HCT116 (cell line): ENCODE results near the gene FMOD. TPM values are rescaled to one million over a fixed set of nuclear protein-coding genes. Genes with fewer than 3 reads are reported as not detected.

Experiments used
- ATAC-seq: fragments of 200-7000 bp; cut with Tn5 transposase; 2 replicates; pipeline ENCODE4 v1.9.1; 2020; ENCODE audit warnings: mild to moderate bottlenecking, moderate library complexity
- BruUV-seq: library from RNA; stranded (reverse); fragments of 400-500 nt; replicated peaks from 2 replicates; lab custom pipeline; 2021; lab: Mats Ljungman, UMichigan
- CTCF ChIA-PET: fragments of 300-600 bp; sonication (Branson Sonifier 250); formaldehyde crosslinking; loops from one replicate; lab custom pipeline; 2021; ENCODE audit warnings: antibody characterized with exemption; lab: Charles Lee
- POLR2A ChIA-PET: fragments of 300-600, 350-600 bp; sonication (Branson Sonifier 250); formaldehyde crosslinking; loops from one replicate; lab custom pipeline; 2021; ENCODE audit warnings: antibody characterized with exemption; lab: Charles Lee
- RAD21 ChIA-PET, 2 experiments: fragments of 300-600 bp; sonication (Branson Sonifier 250); formaldehyde crosslinking; loops; one replicate each; lab custom pipeline; 2023; ENCODE audit warnings: low total read pairs in 2 of 2; ENCODE audit not compliant: uncharacterized antibody in 2 of 2, unreplicated experiment in 2 of 2, low non-redundant PET in 1 of 2; lab: Charles Lee
- DNase-seq: peaks from one replicate; pipeline ENCODE4 v3.0.0-alpha.2; 2010; ENCODE audit warnings: low read depth, low spot score
- H2AFZ ChIP-seq: fragments of 200-600 bp; shearing (Covaris generic), sonication (generic); 2 replicates; pipeline ENCODE4 v1.6.1; 2017; ENCODE audit warnings: low read depth, mixed run types, mixed read lengths, antibody characterized with exemption, low read length; ENCODE audit not compliant: poor library complexity, severe bottlenecking
- H3K27ac ChIP-seq: 2 replicates; pipeline ENCODE4 v1.5.1; 2012; ENCODE audit warnings: low read depth, low read length
- H3K27me3 ChIP-seq: fragments of 200-600 bp; sonication (generic); 2 replicates; pipeline ENCODE4 v1.6.1; 2016; ENCODE audit warnings: mixed run types, low read length, mixed read lengths; ENCODE audit not compliant: insufficient read depth
- H3K36me3 ChIP-seq, 2 experiments: fragments of 200-500 bp in 1 of 2; fragments of 200-600 bp in 1 of 2; sonication (Bioruptor generic) in 1 of 2; sonication (generic) in 1 of 2; 2 replicates each; pipeline versions ENCODE4 v1.5.1 to v1.6.1; 2014 to 2016; ENCODE audit warnings: low read length in 2 of 2, inconsistent platforms in 1 of 2, mixed read lengths in 1 of 2, mixed run types in 1 of 2; ENCODE audit not compliant: insufficient read depth in 2 of 2, control insufficient read depth in 1 of 2
- H3K4me1 ChIP-seq, 2 experiments: fragments of 200-600 bp in 1 of 2; sonication (generic) in 1 of 2; 2 replicates each; pipeline versions ENCODE4 v1.5.1 to v1.6.1; 2012 to 2017; ENCODE audit warnings: low read length in 2 of 2, inconsistent platforms in 1 of 2, mild to moderate bottlenecking in 1 of 2, mixed read lengths in 1 of 2, mixed run types in 1 of 2, moderate library complexity in 1 of 2; ENCODE audit not compliant: insufficient read depth in 2 of 2, control insufficient read depth in 1 of 2
- H3K4me2 ChIP-seq: fragments of 200-600 bp; sonication (generic); 2 replicates; pipeline ENCODE4 v1.6.1; 2017; ENCODE audit warnings: mixed run types, low read length, mixed read lengths
- H3K4me3 ChIP-seq, 2 experiments: fragments of 200-600 bp in 1 of 2; sonication (generic) in 1 of 2; replicated peaks in 1 of 2; 2 replicates each; pipeline ENCODE4 v1.5.1; 2011 to 2016; ENCODE audit warnings: low read length in 2 of 2, control low read depth in 1 of 2, low read depth in 1 of 2, mild to moderate bottlenecking in 1 of 2, mixed read lengths in 1 of 2, mixed run types in 1 of 2
- H3K79me2 ChIP-seq: fragments of 200-600 bp; sonication (generic); 2 replicates; pipeline ENCODE4 v1.6.1; 2017; ENCODE audit warnings: mild to moderate bottlenecking, mixed run types, low read length, moderate library complexity, mixed read lengths; ENCODE audit not compliant: insufficient read depth
- H3K9ac ChIP-seq: fragments of 200-600 bp; sonication (generic); 2 replicates; pipeline ENCODE4 v1.6.1; 2016; ENCODE audit warnings: low read length, mixed read lengths
- H3K9me2 ChIP-seq: fragments of 200-600 bp; sonication (generic), shearing (Covaris generic); 2 replicates; pipeline ENCODE4 v1.6.1; 2017; ENCODE audit warnings: mixed run types, mild to moderate bottlenecking, moderate library complexity; ENCODE audit not compliant: insufficient read depth
- H3K9me3 ChIP-seq, 2 experiments: fragments of 200-500 bp in 1 of 2; fragments of 200-600 bp in 1 of 2; sonication (Bioruptor generic) in 1 of 2; sonication (generic) in 1 of 2; 2 replicates each; pipeline ENCODE4 v1.6.1; 2014 to 2017; ENCODE audit warnings: low read length in 2 of 2, mixed read lengths in 2 of 2, inconsistent platforms in 1 of 2, low read depth in 1 of 2, mild to moderate bottlenecking in 1 of 2, mixed run types in 1 of 2, moderate library complexity in 1 of 2; ENCODE audit not compliant: control insufficient read depth in 1 of 2, insufficient read depth in 1 of 2
- H4K20me1 ChIP-seq: fragments of 200-600 bp; sonication (generic), shearing (Covaris generic); 2 replicates; pipeline ENCODE4 v1.6.1; 2017; ENCODE audit warnings: mixed run types, mild to moderate bottlenecking, moderate library complexity; ENCODE audit not compliant: insufficient read depth
- CEBPB ChIP-seq: IDR thresholded peaks from 2 replicates; pipeline ENCODE4 v1.6.1; 2012; ENCODE audit warnings: low read depth
- CTCF ChIP-seq, 3 experiments: fragments of 200-600 bp in 1 of 3; sonication (generic) in 1 of 3; IDR thresholded peaks in 2 of 3; conservative IDR thresholded peaks in 1 of 3; 2 replicates each; pipeline ENCODE4 v1.5.1; 2012 to 2017; ENCODE audit warnings: low read depth in 2 of 3, low read length in 2 of 3, antibody characterized with exemption in 1 of 3, borderline replicate concordance in 1 of 3, control low read depth in 1 of 3, mild to moderate bottlenecking in 1 of 3, mixed read lengths in 1 of 3, mixed run types in 1 of 3, moderate library complexity in 1 of 3; ENCODE audit not compliant: insufficient read depth in 1 of 3
- EGR1 ChIP-seq: IDR thresholded peaks from 2 replicates; pipeline ENCODE4 v1.6.1; 2012; ENCODE audit warnings: low read depth
- EZH2 ChIP-seq: fragments of 200-600 bp; sonication (generic); IDR thresholded peaks from 2 replicates; pipeline ENCODE4 v1.6.1; 2017; ENCODE audit warnings: antibody characterized with exemption, mixed run types
- EZH2phosphoT487 ChIP-seq: fragments of 200-600 bp; IDR thresholded peaks from 2 replicates; pipeline ENCODE4 v1.6.1; 2018; ENCODE audit warnings: antibody characterized with exemption, borderline replicate concordance
- FOSL1 ChIP-seq: IDR thresholded peaks from 2 replicates; pipeline ENCODE4 v1.6.1; 2012; ENCODE audit warnings: low read depth
- JUND ChIP-seq: IDR thresholded peaks from 2 replicates; pipeline ENCODE4 v1.6.1; 2012
- POLR2A ChIP-seq: IDR thresholded peaks from 2 replicates; pipeline ENCODE4 v1.7.0; 2011; ENCODE audit warnings: borderline replicate concordance; ENCODE audit not compliant: insufficient read depth, insufficient read length; ENCODE audit errors: extremely low read depth
- RAD21 ChIP-seq: IDR thresholded peaks from 2 replicates; pipeline ENCODE4 v1.6.1; 2012; ENCODE audit warnings: low read depth, mild to moderate bottlenecking
- SP1 ChIP-seq: IDR thresholded peaks from 2 replicates; pipeline ENCODE4 v1.6.1; 2012; ENCODE audit warnings: low read depth
- SRF ChIP-seq: IDR thresholded peaks from 2 replicates; pipeline ENCODE4 v1.6.1; 2012; ENCODE audit warnings: low read depth
- TCF7L2 ChIP-seq: IDR thresholded peaks from 2 replicates; pipeline ENCODE4 v1.7.0; 2011; ENCODE audit warnings: borderline replicate concordance, inconsistent platforms; ENCODE audit not compliant: insufficient read depth, insufficient read length; ENCODE audit errors: extremely low read depth
- intact Hi-C: fragments of 100-400 bp; cut with micrococcal nuclease; formaldehyde crosslinking; loops from 2 replicates; pipeline ENCODE4 v1.10.0; 2022
- total RNA-seq: library from RNA; stranded (reverse); gene quantifications from one replicate; pipeline ENCODE4 v1.2.1, GENCODE V29; 2021; ENCODE audit not compliant: unreplicated experiment
- TF ChIP-seq, protein P1 (sequence below): IDR thresholded peaks from 2 replicates; pipeline ENCODE4 v1.6.1; 2011; ENCODE audit warnings: mild to moderate bottlenecking, low read length, moderate library complexity; ENCODE audit not compliant: insufficient replicate concordance; ENCODE audit errors: extremely low read depth
- TF ChIP-seq, protein P2 (sequence below): IDR thresholded peaks from 2 replicates; pipeline ENCODE4 v1.6.1; 2012
- TF ChIP-seq, protein P3 (sequence below): IDR thresholded peaks from 2 replicates; pipeline ENCODE4 v1.6.1; 2012; ENCODE audit warnings: low read depth

FMOD gene
- total RNA-seq, 1 experiment from 2014 or later, result not detected

GRCh38 chr1:203366476-203366875 lies 15.6 kb upstream of the FMOD start:
- no peaks in the 10 kb centered on the region for H3K9me3 ChIP-seq
- TF ChIP-seq, protein P1, sequence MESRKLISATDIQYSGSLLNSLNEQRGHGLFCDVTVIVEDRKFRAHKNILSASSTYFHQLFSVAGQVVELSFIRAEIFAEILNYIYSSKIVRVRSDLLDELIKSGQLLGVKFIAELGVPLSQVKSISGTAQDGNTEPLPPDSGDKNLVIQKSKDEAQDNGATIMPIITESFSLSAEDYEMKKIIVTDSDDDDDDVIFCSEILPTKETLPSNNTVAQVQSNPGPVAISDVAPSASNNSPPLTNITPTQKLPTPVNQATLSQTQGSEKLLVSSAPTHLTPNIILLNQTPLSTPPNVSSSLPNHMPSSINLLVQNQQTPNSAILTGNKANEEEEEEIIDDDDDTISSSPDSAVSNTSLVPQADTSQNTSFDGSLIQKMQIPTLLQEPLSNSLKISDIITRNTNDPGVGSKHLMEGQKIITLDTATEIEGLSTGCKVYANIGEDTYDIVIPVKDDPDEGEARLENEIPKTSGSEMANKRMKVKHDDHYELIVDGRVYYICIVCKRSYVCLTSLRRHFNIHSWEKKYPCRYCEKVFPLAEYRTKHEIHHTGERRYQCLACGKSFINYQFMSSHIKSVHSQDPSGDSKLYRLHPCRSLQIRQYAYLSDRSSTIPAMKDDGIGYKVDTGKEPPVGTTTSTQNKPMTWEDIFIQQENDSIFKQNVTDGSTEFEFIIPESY, result no peak
- TF ChIP-seq SP1, result no peak
- no peak for TF ChIP-seq CEBPB
- TF ChIP-seq TCF7L2, result no peak
- no peak for TF ChIP-seq POLR2A
- TF ChIP-seq, protein P2, sequence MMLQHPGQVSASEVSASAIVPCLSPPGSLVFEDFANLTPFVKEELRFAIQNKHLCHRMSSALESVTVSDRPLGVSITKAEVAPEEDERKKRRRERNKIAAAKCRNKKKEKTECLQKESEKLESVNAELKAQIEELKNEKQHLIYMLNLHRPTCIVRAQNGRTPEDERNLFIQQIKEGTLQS, result no peak
- TF ChIP-seq, protein P3, sequence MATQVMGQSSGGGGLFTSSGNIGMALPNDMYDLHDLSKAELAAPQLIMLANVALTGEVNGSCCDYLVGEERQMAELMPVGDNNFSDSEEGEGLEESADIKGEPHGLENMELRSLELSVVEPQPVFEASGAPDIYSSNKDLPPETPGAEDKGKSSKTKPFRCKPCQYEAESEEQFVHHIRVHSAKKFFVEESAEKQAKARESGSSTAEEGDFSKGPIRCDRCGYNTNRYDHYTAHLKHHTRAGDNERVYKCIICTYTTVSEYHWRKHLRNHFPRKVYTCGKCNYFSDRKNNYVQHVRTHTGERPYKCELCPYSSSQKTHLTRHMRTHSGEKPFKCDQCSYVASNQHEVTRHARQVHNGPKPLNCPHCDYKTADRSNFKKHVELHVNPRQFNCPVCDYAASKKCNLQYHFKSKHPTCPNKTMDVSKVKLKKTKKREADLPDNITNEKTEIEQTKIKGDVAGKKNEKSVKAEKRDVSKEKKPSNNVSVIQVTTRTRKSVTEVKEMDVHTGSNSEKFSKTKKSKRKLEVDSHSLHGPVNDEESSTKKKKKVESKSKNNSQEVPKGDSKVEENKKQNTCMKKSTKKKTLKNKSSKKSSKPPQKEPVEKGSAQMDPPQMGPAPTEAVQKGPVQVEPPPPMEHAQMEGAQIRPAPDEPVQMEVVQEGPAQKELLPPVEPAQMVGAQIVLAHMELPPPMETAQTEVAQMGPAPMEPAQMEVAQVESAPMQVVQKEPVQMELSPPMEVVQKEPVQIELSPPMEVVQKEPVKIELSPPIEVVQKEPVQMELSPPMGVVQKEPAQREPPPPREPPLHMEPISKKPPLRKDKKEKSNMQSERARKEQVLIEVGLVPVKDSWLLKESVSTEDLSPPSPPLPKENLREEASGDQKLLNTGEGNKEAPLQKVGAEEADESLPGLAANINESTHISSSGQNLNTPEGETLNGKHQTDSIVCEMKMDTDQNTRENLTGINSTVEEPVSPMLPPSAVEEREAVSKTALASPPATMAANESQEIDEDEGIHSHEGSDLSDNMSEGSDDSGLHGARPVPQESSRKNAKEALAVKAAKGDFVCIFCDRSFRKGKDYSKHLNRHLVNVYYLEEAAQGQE, result no peak
- no peak for TF ChIP-seq EZH2
- no peak for TF ChIP-seq SRF
- no peak for TF ChIP-seq EGR1
- TF ChIP-seq EZH2phosphoT487, result no peak
- no peak for TF ChIP-seq FOSL1
- no peak for TF ChIP-seq RAD21
- TF ChIP-seq CTCF (IDR thresholded peaks at IDR 0.05 in 2 of 3, conservative IDR thresholded peaks at IDR 0.05 in 1 of 3; ENCODE audit: borderline replicate concordance in 1 of 3, insufficient read depth in 1 of 3, low read depth in 2 of 3, low read length in 2 of 3), result no peak
- TF ChIP-seq JUND, result no peak
- no peak for DNase-seq
- no peak overlapping the region for H3K4me2 ChIP-seq
- no peak overlapping the region for H3K27ac ChIP-seq
- ChIA-PET RAD21 (no interaction called here), POLR2A (no interaction called here), CTCF (no interaction called here)
- BruUV-seq, result no TSS peak
- no peak overlapping the region for H2AFZ ChIP-seq
- no peaks in the 10 kb centered on the region for H3K9me2 ChIP-seq
- intact Hi-C loops, result no loop called here
- no peak for ATAC-seq
- peaks cover 49% of the 10 kb centered on the region for H3K27me3 ChIP-seq
- no peaks in the 10 kb centered on the region for H4K20me1 ChIP-seq
- H3K79me2 ChIP-seq, result no peaks in the 10 kb centered on the region
- H3K4me1 ChIP-seq, result no peaks in the 10 kb centered on the region
- H3K9ac ChIP-seq, result no peak overlapping the region
- H3K36me3 ChIP-seq, result no peaks in the 10 kb centered on the region
- H3K4me3 ChIP-seq, result no peak overlapping the region
